GM19468 (cell line): ENCODE measurements around the gene MRPS30.
"Not testable (repeated sequence)": the region's sequence is repeated elsewhere in the genome, so short reads cannot be mapped to it uniquely, and the experiment has no call there.

Source experiments
- ATAC-seq: cut with Tn5 transposase; IDR thresholded peaks from one replicate; pipeline ENCODE4 v1.9.1; 2021; ENCODE audit warnings: mild to moderate bottlenecking, moderate library complexity, moderate number of reproducible peaks; ENCODE audit not compliant: unreplicated experiment; ENCODE audit errors: extremely low read depth

MRPS30 gene

GRCh38 chr5:44809956-44810420 is 1.2 kb downstream of the MRPS30 start:
- no peak for ATAC-seq

GRCh38 chr5:44814761-44815160 is 6.0 kb downstream of the MRPS30 start:
- ATAC-seq: no peak

GRCh38 chr5:44821164-44821563 is 12.4 kb downstream of the MRPS30 start:
- no peak for ATAC-seq

- ATAC-seq: not testable (repeated sequence)
Measured at GRCh38 chr5:44824662-44825061, 15.9 kb downstream of the MRPS30 start.

GRCh38 chr5:44827681-44828080 is 18.9 kb downstream of the MRPS30 start:
- no peak for ATAC-seq

- no peak for ATAC-seq
Measured at GRCh38 chr5:44828719-44829118, 20.0 kb downstream of the MRPS30 start.

GRCh38 chr5:44830951-44831350 is 22.2 kb downstream of the MRPS30 start:
- ATAC-seq: no peak

- ATAC-seq: no peak
Measured at GRCh38 chr5:44833249-44833648, 24.5 kb downstream of the MRPS30 start.

- no peak for ATAC-seq
Measured at GRCh38 chr5:44835693-44836092, 26.9 kb downstream of the MRPS30 start.

GRCh38 chr5:44839018-44839681 is 30.4 kb downstream of the MRPS30 start:
- no peak for ATAC-seq

- no peak for ATAC-seq
Measured at GRCh38 chr5:44842496-44843282, 33.9 kb downstream of the MRPS30 start.

- no peak for ATAC-seq
Measured at GRCh38 chr5:44844744-44845143, 36.0 kb downstream of the MRPS30 start.

- no peak for ATAC-seq
Measured at GRCh38 chr5:44845777-44846176, 37.0 kb downstream of the MRPS30 start.

GRCh38 chr5:44847206-44847852 is 38.6 kb downstream of the MRPS30 start:
- ATAC-seq: no peak

- ATAC-seq: no peak
Measured at GRCh38 chr5:44860267-44860666, 51.5 kb downstream of the MRPS30 start.

GRCh38 chr5:44862808-44863207 is 54.1 kb downstream of the MRPS30 start:
- no peak for ATAC-seq
